GM12878 (cell line): ENCODE results near the gene GSTP1. TPM values are rescaled to one million over a fixed set of nuclear protein-coding genes. Genes with fewer than 3 reads are reported as not detected.

Experiments
- ATAC-seq: fragments of 200-7000 bp; cut with Tn5 transposase; 3 replicates; pipeline ENCODE4 v1.9.1; 2020; ENCODE audit warnings: mild to moderate bottlenecking, moderate library complexity
- BruUV-seq: library from RNA; stranded (reverse); fragments of 400-500 nt; replicated peaks from 2 replicates; lab custom pipeline; 2021; lab: Mats Ljungman, UMichigan
- CTCF ChIA-PET: fragments of 300-600 bp; sonication (Branson Sonifier 250); formaldehyde crosslinking; extraction: SDS; loops from one replicate; lab custom pipeline; 2021; ENCODE audit warnings: inconsistent platforms; lab: Yijun Ruan, JAX
- POLR2A ChIA-PET: fragments of 350-600 bp; formaldehyde crosslinking; extraction: SDS; loops from one replicate; lab custom pipeline; 2021; ENCODE audit warnings: inconsistent platforms; lab: Charles Lee
- RAD21 ChIA-PET: fragments of 300-600 bp; sonication (Branson Sonifier 250); formaldehyde crosslinking; loops from one replicate; lab custom pipeline; 2023; ENCODE audit warnings: antibody characterized with exemption; ENCODE audit not compliant: unreplicated experiment; lab: Charles Lee
- SMC1A ChIA-PET: fragments of 300-600 bp; sonication (Branson Sonifier 250); formaldehyde crosslinking; loops from one replicate; lab custom pipeline; 2023; ENCODE audit not compliant: unreplicated experiment, uncharacterized antibody; lab: Charles Lee
- DNase-seq: peaks from one replicate; pipeline ENCODE4 v3.0.0-alpha.2; 2011; ENCODE audit warnings: low read depth, low spot score
- FAIRE-seq: peaks from 3 replicates; lab custom pipeline; 2011; peaks lifted over from hg19 to GRCh38; lab: Jason Lieb, UNC
- H2AFZ ChIP-seq: 2 replicates; pipeline ENCODE4 v1.6.0; 2011; ENCODE audit warnings: low read depth, low read length, control low read depth; ENCODE audit not compliant: control insufficient read depth
- H3K27ac ChIP-seq: 2 replicates; pipeline ENCODE4 v1.5.1; 2011; ENCODE audit warnings: control low read depth; ENCODE audit not compliant: control insufficient read depth, insufficient read depth
- H3K27me3 ChIP-seq, 2 experiments: replicated peaks in 1 of 2; 2 replicates each; pipeline versions ENCODE4 v1.6.0 to v1.6.1; 2011; ENCODE audit warnings: low read length in 1 of 2; ENCODE audit not compliant: control insufficient read depth in 2 of 2, insufficient read depth in 2 of 2
- H3K36me3 ChIP-seq, 2 experiments: 2 replicates each; pipeline ENCODE4 v1.5.1; 2011; ENCODE audit warnings: low read length in 1 of 2; ENCODE audit not compliant: control insufficient read depth in 2 of 2, insufficient read depth in 2 of 2
- H3K4me1 ChIP-seq: 2 replicates; pipeline ENCODE4 v1.6.1; 2011; ENCODE audit warnings: mild to moderate bottlenecking, low read length, moderate library complexity, mixed read lengths; ENCODE audit not compliant: control insufficient read depth, insufficient read depth
- H3K4me2 ChIP-seq: 2 replicates; pipeline ENCODE4 v1.6.0; 2011; ENCODE audit warnings: control low read depth; ENCODE audit not compliant: control insufficient read depth, insufficient read depth
- H3K4me3 ChIP-seq: fragments of 200-600 bp; sonication (generic); 2 replicates; pipeline ENCODE4 v1.5.1; 2016
- H3K79me2 ChIP-seq: 2 replicates; pipeline ENCODE4 v1.6.0; 2011; ENCODE audit warnings: low read length; ENCODE audit not compliant: control insufficient read depth, insufficient read depth
- H3K9ac ChIP-seq: 2 replicates; pipeline ENCODE4 v1.8.0; 2011; ENCODE audit warnings: low read length, control low read depth, mixed read lengths; ENCODE audit not compliant: control insufficient read depth, insufficient read depth
- H3K9me3 ChIP-seq: replicated peaks from 3 replicates; pipeline ENCODE4 v1.5.1; 2011; ENCODE audit warnings: mild to moderate bottlenecking, low read length; ENCODE audit not compliant: control insufficient read depth, insufficient read depth
- H4K20me1 ChIP-seq: 2 replicates; pipeline ENCODE4 v1.6.0; 2011; ENCODE audit not compliant: control insufficient read depth, insufficient read depth
- ASH2L ChIP-seq: fragments of 300-600, 200-600 bp; sonication (generic); IDR thresholded peaks from 2 replicates; pipeline ENCODE4 v1.6.1; 2017; ENCODE audit warnings: low read depth, mild to moderate bottlenecking, borderline replicate concordance
- BCL11A ChIP-seq: IDR thresholded peaks from 2 replicates; pipeline ENCODE4 v1.6.1; 2011; ENCODE audit warnings: low read depth, low read length
- BHLHE40 ChIP-seq, 2 experiments: fragments of 450-650 bp in 1 of 2; IDR thresholded peaks; 2 replicates each; pipeline ENCODE4 v1.6.1; 2011 to 2017; ENCODE audit warnings: low read depth in 2 of 2, borderline replicate concordance in 1 of 2, improper control_type of control experiment in 1 of 2, low read length in 1 of 2, mild to moderate bottlenecking in 1 of 2
- BMI1 ChIP-seq: fragments of 450-650 bp; IDR thresholded peaks from 2 replicates; pipeline ENCODE4 v1.6.1; 2016; ENCODE audit warnings: mild to moderate bottlenecking, moderate library complexity, borderline replicate concordance
- CEBPB ChIP-seq, 2 experiments: fragments of 150-350 bp in 1 of 2; IDR thresholded peaks; 2 replicates each; pipeline ENCODE4 v1.6.1; 2012 to 2014; ENCODE audit warnings: low read depth in 2 of 2, low read length in 2 of 2, borderline replicate concordance in 1 of 2, inconsistent platforms in 1 of 2
- ETV6 ChIP-seq, 2 experiments: fragments of 450-650 bp in 1 of 2; IDR thresholded peaks in 1 of 2; conservative IDR thresholded peaks in 1 of 2; 2 replicates each; pipeline ENCODE4 v1.6.1; 2014; ENCODE audit warnings: antibody characterized with exemption in 1 of 2, borderline replicate concordance in 1 of 2, low read depth in 1 of 2, mild to moderate bottlenecking in 1 of 2, moderate library complexity in 1 of 2
- HDAC6 ChIP-seq: fragments of 200-600 bp; sonication (generic); IDR thresholded peaks from one replicate; pipeline ENCODE4 v1.8.0; 2017; ENCODE audit warnings: antibody characterized with exemption; ENCODE audit not compliant: unreplicated experiment
- MLLT1 ChIP-seq: fragments of 450-650 bp; IDR thresholded peaks from 2 replicates; pipeline ENCODE4 v1.6.1; 2016; ENCODE audit warnings: mild to moderate bottlenecking
- NFXL1 ChIP-seq: fragments of 450-650 bp; IDR thresholded peaks from 2 replicates; pipeline ENCODE4 v1.6.1; 2017; ENCODE audit warnings: antibody characterized with exemption, mild to moderate bottlenecking, borderline replicate concordance
- NFYB ChIP-seq: IDR thresholded peaks from 2 replicates; pipeline ENCODE4 v1.6.1; 2011; ENCODE audit warnings: low read depth, mild to moderate bottlenecking, low read length, improper control_type of control experiment, moderate library complexity; ENCODE audit not compliant: insufficient read depth
- NR2C1 ChIP-seq: fragments of 450-650 bp; IDR thresholded peaks from 2 replicates; pipeline ENCODE4 v1.6.1; 2017; ENCODE audit warnings: antibody characterized with exemption, mild to moderate bottlenecking, moderate library complexity
- NR2C2 ChIP-seq: IDR thresholded peaks from 2 replicates; pipeline ENCODE4 v1.6.1; 2011; ENCODE audit warnings: borderline replicate concordance, low read depth; ENCODE audit not compliant: control insufficient read depth, insufficient read length
- POLR2AphosphoS2 ChIP-seq: IDR thresholded peaks from 2 replicates; pipeline ENCODE4 v1.6.1; 2011; ENCODE audit warnings: low read depth, mild to moderate bottlenecking, low read length, improper control_type of control experiment, moderate library complexity
- POLR2AphosphoS5 ChIP-seq: IDR thresholded peaks from 2 replicates; pipeline ENCODE4 v1.6.1; 2011; ENCODE audit warnings: mild to moderate bottlenecking, low read length, inconsistent platforms
- RELB ChIP-seq: fragments of 450-650 bp; IDR thresholded peaks from 2 replicates; pipeline ENCODE4 v1.6.1; 2017; ENCODE audit warnings: low read depth, mild to moderate bottlenecking, moderate library complexity
- SMAD5 ChIP-seq: IDR thresholded peaks from 2 replicates; pipeline ENCODE4 v1.6.1; 2016; ENCODE audit warnings: antibody characterized with exemption, low read depth
- USF2 ChIP-seq: IDR thresholded peaks from 2 replicates; pipeline ENCODE4 v1.6.1; 2011; ENCODE audit warnings: low read depth, low read length, improper control_type of control experiment, borderline replicate concordance
- ZBED1 ChIP-seq: IDR thresholded peaks from 2 replicates; pipeline ENCODE4 v1.6.1; 2016; ENCODE audit warnings: borderline replicate concordance
- WGBS: methylation state at CpG from one replicate; pipeline ENCODE4 v1.1.6; 2016; ENCODE audit warnings: low lambda C conversion rate; ENCODE audit not compliant: insufficient replicate concordance, insufficient coverage; ENCODE audit errors: missing lambda C conversion rate; 5-methylcytosine and 5-hydroxymethylcytosine counted together
- in situ Hi-C: fragments of 300-500 bp; cut with MboI; formaldehyde crosslinking; loops from 9 replicates; pipeline ENCODE4 v1.14.3; 2018; ENCODE audit warnings: mixed read lengths
- intact Hi-C: fragments of 100-400 bp; cut with micrococcal nuclease; formaldehyde crosslinking; loops from one replicate; pipeline ENCODE4 v1.14.2; 2022; ENCODE audit not compliant: unreplicated experiment
- polyA plus RNA-seq, 11 experiments: library from polyadenylated mRNA; depleted of rRNA in 4 of 11; unstranded in 6 of 11; stranded (reverse) in 5 of 11; fragments of >200 nt; fragmentation: Nextera tagmentation in 4 of 11; fragmentation: Illumina TruSeq in 1 of 11; extraction: Ambion mirVana in 4 of 11; extraction: Trizol in 1 of 11; gene quantifications; 1 replicate in 1 of 11; 2 replicates in 10 of 11; pipeline versions ENCODE4 v1.2.1 to v1.2.3, GENCODE V29; 2011 to 2016; ENCODE audit warnings: inconsistent platforms in 2 of 11, missing spikeins in 2 of 11, low read depth in 1 of 11
- total RNA-seq, 4 experiments: library from RNA; depleted of rRNA in 3 of 4; stranded (reverse); fragments of >200 nt in 3 of 4; fragmentation: Illumina TruSeq in 1 of 4; extraction: Trizol in 1 of 4; gene quantifications; 2 replicates each; pipeline versions ENCODE4 v1.2.1 to v1.2.3, GENCODE V29; 2013 to 2021

GSTP1 gene
- total and polyA plus RNA-seq, 10 of the 15 experiments (the other 5 are each of a cell fraction or from before 2014, with no cell fraction given), result 469 to 1,788 (median 955) TPM

- H4K20me1 ChIP-seq, result no peaks in the 10 kb centered on the region
- CTCF ChIA-PET, result interaction anchor here (0.8 to 5.8 kb wide), 4 partner anchors 13 to 73 kb away, joined by 3 to 54 read pairs (median 14); partner anchors contain the start of gene NUDT8
- BruUV-seq, result no TSS peak
- peaks cover 42% of the 10 kb centered on the region for H3K79me2 ChIP-seq
- H3K36me3 ChIP-seq, result peaks cover 4 to 8% of the 10 kb centered on the region in 2 experiments; a peak in 3 of 4 replicates
- peaks cover 7% of the 10 kb centered on the region; the same call in 2 of the 3 replicates for H3K9me3 ChIP-seq
- WGBS, result 84% methylated on average over 5 of the region's 5 CpGs
- RAD21 ChIA-PET, result interaction anchor here (0.8 to 2.9 kb wide), 3 partner anchors 9 to 43 kb away, joined by 3 to 9 read pairs (median 3); partner anchors contain the start of gene NUDT8
- no peak for DNase-seq
- peak overlapping the region; percentile 85; the same call in 1 of the 2 replicates for H3K4me3 ChIP-seq
- no peaks in the 10 kb centered on the region for H3K27me3 ChIP-seq
- intact Hi-C loops (no loop called here), in situ Hi-C loops (no loop called here)
- H3K4me1 ChIP-seq, result peaks cover 51% of the 10 kb centered on the region
- ATAC-seq, result no peak; the same call in 2 of the 3 replicates
- H3K27ac ChIP-seq, result peak overlapping the region; percentile 64
- H2AFZ ChIP-seq, result no peak overlapping the region
- POLR2A ChIA-PET, result interaction anchor here (1.0 to 1.5 kb wide), 4 partner anchors 22 to 149 kb away, joined by 4 to 6 read pairs (median 4); partner anchors contain the start of genes NUDT8 and PTPRCAP
- peak overlapping the region; percentile 43; the same call in 1 of the 2 replicates for H3K9ac ChIP-seq
- FAIRE-seq, result no peak
- SMC1A ChIA-PET, result interaction anchor here (0.7 to 3.3 kb wide), 4 partner anchors 10 to 27 kb away, joined by 4 to 9 read pairs (median 4); no protein-coding TSS in a partner anchor
- H3K4me2 ChIP-seq, result peak overlapping the region; percentile 96
- TF ChIP-seq ASH2L, result no peak
- TF ChIP-seq RELB, result no peak
- TF ChIP-seq BMI1, result no peak
- TF ChIP-seq POLR2AphosphoS2, result 0 out of 2 replicates have a peak, but pooled peaks have one; percentile 16
- no peak for TF ChIP-seq ETV6 (conservative IDR thresholded peaks at IDR 0.05 in 1 of 2, IDR thresholded peaks at IDR 0.05 in 1 of 2; ENCODE audit: borderline replicate concordance in 1 of 2, low read depth in 1 of 2)
- TF ChIP-seq NFYB, result no peak
- no peak for TF ChIP-seq BCL11A
- 0 out of 2 replicates have a peak, but pooled peaks have one; percentile 40 for TF ChIP-seq POLR2AphosphoS5
- TF ChIP-seq BHLHE40 (IDR thresholded peaks at IDR 0.05; ENCODE audit: borderline replicate concordance in 1 of 2, low read depth in 2 of 2, low read length in 1 of 2), result peak; percentile 41 to 46; a peak in 1 of 4 replicates
- TF ChIP-seq MLLT1, result no peak; the same call in 1 of the 2 replicates
- TF ChIP-seq NR2C2, result no peak
- no peak for TF ChIP-seq CEBPB (IDR thresholded peaks at IDR 0.05; ENCODE audit: borderline replicate concordance in 1 of 2, low read depth in 2 of 2, low read length in 2 of 2)
- TF ChIP-seq USF2, result no peak
- no peak for TF ChIP-seq NR2C1
- TF ChIP-seq NFXL1, result no peak
- TF ChIP-seq SMAD5, result 0 out of 2 replicates have a peak, but pooled peaks have one; percentile 40
- TF ChIP-seq ZBED1, result no peak
- no peak for TF ChIP-seq HDAC6
Observed at GRCh38 chr11:67586568-67587250, 3.1 kb downstream of the GSTP1 start.
